Activated naive CD4-positive, alpha-beta T cell treated with anti-CD3 and anti-CD28 coated beads, Interleukin-2, amount 50 U/mL, for 16 hours (primary cell): ENCODE results near the gene EMC1.
"Not testable (repeated sequence)": the region's sequence is repeated elsewhere in the genome, so short reads cannot be mapped to it uniquely, and the experiment has no call there.

Source experiments
- DNase-seq: peaks from one replicate; pipeline ENCODE4 v3.0.0-alpha.2; 2020

Gene EMC1

DNA sequence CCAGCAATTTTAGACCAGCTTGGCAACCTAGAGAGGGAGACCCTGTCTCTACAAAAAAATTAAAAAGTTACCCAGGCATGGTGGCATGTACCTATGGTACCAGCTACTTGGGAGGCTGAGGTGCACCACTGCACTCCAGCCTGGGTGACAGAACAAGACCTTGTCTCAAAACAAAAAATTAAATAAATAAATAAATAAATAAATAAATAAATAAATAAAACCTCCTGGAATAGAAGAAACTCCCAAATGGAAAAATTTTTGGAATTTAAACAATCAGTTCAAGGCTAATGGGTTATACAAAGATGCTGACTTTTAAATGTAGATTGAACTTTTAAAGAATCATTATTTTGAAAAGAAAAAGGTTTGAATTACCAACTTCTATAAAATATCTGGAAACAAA, 63.5 kb downstream of the EMC1 start:
- no peak for DNase-seq

GRCh38 chr1:19186001-19186400, 65.3 kb downstream of the EMC1 start:
- DNase-seq: no peak

GRCh38 chr1:19182223-19182622, 69.1 kb downstream of the EMC1 start:
- no peak for DNase-seq

- DNase-seq: not testable (repeated sequence)
Observed at GRCh38 chr1:19180265-19180657, 71.1 kb downstream of the EMC1 start.

GRCh38 chr1:19179597-19180264, 71.6 kb downstream of the EMC1 start:
- DNase-seq: no peak

DNA sequence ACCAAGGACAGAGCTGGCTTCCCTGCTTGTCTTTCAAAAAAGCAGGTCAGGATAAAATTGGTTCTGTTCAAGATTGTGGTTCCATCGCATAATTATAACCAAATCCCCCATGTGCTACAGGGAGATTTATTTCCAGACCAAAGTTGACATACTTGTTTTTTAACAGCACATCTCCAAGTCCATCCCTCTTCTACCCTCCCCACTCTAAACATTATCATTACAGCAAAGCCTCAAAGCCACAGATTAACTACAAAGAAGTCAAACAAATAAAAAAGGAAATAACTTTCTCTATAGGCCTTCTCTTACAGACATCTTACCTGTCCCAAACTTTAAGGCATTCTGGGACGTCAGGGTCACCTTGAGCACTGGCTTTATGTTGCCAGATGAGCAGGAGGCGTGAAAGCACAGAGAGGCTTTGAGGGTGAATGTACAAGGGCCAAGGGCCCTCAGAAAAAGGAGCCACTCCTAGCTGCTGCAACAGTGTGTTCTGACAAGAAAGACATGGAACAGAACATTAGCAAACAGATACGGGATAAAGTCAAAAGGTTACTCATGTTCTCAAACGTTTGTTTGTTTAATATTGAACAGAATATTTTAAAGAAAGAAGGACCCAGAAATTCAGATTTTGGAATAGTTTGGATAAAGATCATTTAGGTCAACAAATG, 72.5 kb downstream of the EMC1 start:
- no peak for DNase-seq

- DNase-seq: no peak
Observed at GRCh38 chr1:19177811-19178210, 73.5 kb downstream of the EMC1 start.

DNA sequence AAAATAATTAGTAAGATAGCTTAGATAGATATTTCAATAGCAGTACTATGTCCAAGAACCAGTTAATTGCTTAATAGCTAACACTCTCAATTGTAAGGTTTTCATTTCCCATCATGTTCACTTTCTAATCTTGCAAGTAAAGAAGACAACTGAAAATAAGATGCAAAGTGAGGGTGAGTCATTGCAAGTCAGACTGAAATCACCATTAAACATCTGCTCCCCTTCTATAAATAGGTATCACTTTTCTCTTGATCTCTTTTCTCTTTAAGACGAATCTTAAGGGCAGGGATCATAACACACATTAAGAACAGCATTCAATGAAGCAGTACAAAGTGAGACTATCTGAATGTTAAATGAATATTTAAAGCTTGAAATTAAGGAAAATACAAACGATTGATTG, 81.7 kb downstream of the EMC1 start:
- DNase-seq: no peak

DNA sequence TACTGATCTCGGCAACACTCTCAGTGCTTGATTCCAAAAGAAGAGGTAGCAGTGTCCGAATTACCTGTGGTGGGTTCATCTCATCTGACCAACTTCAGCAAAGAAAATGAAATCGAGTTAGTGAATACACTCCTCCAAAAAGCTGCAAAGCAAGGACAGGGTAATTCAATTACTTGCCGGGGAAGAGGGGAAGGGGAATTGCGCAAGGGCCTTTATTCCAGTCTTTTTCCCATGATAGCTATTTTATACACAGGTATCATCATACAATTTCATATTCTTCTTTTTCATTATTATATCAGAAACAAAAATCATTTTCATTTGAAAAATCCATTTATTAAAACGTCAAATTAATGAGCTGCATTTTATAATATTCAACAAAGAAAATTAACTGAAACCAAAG, 84.2 kb downstream of the EMC1 start:
- DNase-seq: no peak

DNA sequence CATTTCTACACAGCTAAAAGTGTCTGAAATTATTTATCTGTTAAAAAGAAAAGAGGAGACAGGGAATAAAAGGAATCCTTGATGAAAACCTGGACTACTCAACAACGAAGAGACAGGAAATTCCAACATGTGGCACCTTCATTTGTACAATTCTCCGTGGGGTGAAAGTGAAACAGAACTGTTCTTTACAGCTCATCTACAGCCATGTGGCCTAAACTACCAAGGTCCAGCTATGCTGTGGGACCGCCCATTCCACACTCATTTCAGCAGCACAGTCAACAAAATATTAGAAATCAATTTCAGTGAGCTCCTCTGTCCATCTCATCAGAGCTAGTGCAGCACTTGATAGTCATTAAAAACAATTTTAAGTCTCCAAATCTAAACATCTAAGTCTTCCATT, 85.3 kb downstream of the EMC1 start:
- DNase-seq: no peak
